MM.1S (cell line): Measurements from ENCODE around the gene PRR35.

Source experiments
- DNase-seq: peaks from one replicate; pipeline ENCODE4 v3.0.0-alpha.2; 2015
- H2AFZ ChIP-seq: fragments of 300-600 bp; sonication (generic); 2 replicates; pipeline ENCODE4 v1.6.0; 2016; ENCODE audit warnings: antibody characterized with exemption, low read length
- H3F3A ChIP-seq: fragments of 300-600 bp; sonication (generic); 2 replicates; pipeline ENCODE4 v1.6.1; 2016; ENCODE audit warnings: mild to moderate bottlenecking, antibody characterized with exemption, low read length, moderate library complexity, mixed read lengths; ENCODE audit not compliant: insufficient read depth
- H3K27ac ChIP-seq: fragments of 300-600 bp; sonication (generic); 2 replicates; pipeline ENCODE4 v1.5.1; 2016; ENCODE audit warnings: mild to moderate bottlenecking, low read length
- H3K27me3 ChIP-seq: fragments of 300-600 bp; sonication (generic); replicated peaks from 2 replicates; pipeline ENCODE4 v1.6.0; 2016; ENCODE audit warnings: low read length; ENCODE audit not compliant: insufficient read depth
- H3K36me3 ChIP-seq: fragments of 300-600 bp; sonication (generic); replicated peaks from 2 replicates; pipeline ENCODE4 v1.6.1; 2016; ENCODE audit warnings: mild to moderate bottlenecking, low read length, mixed read lengths; ENCODE audit not compliant: insufficient read depth
- H3K4me1 ChIP-seq: fragments of 300-600 bp; sonication (generic); 2 replicates; pipeline ENCODE4 v1.6.1; 2016; ENCODE audit warnings: low read length, mixed read lengths
- H3K4me2 ChIP-seq: fragments of 300-600 bp; sonication (generic); 2 replicates; pipeline ENCODE4 v1.6.0; 2016; ENCODE audit warnings: low read depth, low read length
- H3K4me3 ChIP-seq: fragments of 300-600 bp; sonication (generic); 2 replicates; pipeline ENCODE4 v1.5.1; 2016; ENCODE audit warnings: low read length, mixed read lengths
- H3K79me2 ChIP-seq: fragments of 300-600 bp; sonication (generic); 2 replicates; pipeline ENCODE4 v1.6.1; 2016; ENCODE audit warnings: mixed run types, low read length, mixed read lengths
- H3K9ac ChIP-seq: fragments of 300-600 bp; sonication (generic); 2 replicates; pipeline ENCODE4 v1.6.1; 2016; ENCODE audit warnings: low read length, mixed read lengths
- H3K9me2 ChIP-seq: fragments of 300-600 bp; sonication (generic); replicated peaks from 2 replicates; pipeline ENCODE4 v1.6.1; 2016; ENCODE audit warnings: mild to moderate bottlenecking, low read length, mixed read lengths; ENCODE audit not compliant: insufficient read depth
- H3K9me3 ChIP-seq: fragments of 300-600 bp; sonication (generic); replicated peaks from 2 replicates; pipeline ENCODE4 v1.6.1; 2016; ENCODE audit warnings: mild to moderate bottlenecking, low read length, mixed read lengths; ENCODE audit not compliant: insufficient read depth
- H4K20me1 ChIP-seq: fragments of 300-600 bp; sonication (generic); 2 replicates; pipeline ENCODE4 v1.6.1; 2016; ENCODE audit warnings: mild to moderate bottlenecking, low read length, moderate library complexity, mixed read lengths; ENCODE audit not compliant: insufficient read depth
- EZH2 ChIP-seq: fragments of 300-600 bp; sonication (generic); optimal IDR thresholded peaks from 2 replicates; pipeline ENCODE3; 2017; ENCODE audit warnings: low read depth, mild to moderate bottlenecking, antibody characterized with exemption, low read length, mixed read lengths
- EZH2phosphoT487 ChIP-seq: fragments of 300-600 bp; sonication (generic); IDR thresholded peaks from 2 replicates; pipeline ENCODE4 v1.6.1; 2018; ENCODE audit warnings: antibody characterized with exemption, low read length
- TF ChIP-seq, protein P1 (sequence below): fragments of 300-600 bp; sonication (generic); IDR thresholded peaks from 2 replicates; pipeline ENCODE4 v1.5.1; 2016; ENCODE audit warnings: antibody characterized with exemption, low read length, mixed read lengths

PRR35 gene

DNA sequence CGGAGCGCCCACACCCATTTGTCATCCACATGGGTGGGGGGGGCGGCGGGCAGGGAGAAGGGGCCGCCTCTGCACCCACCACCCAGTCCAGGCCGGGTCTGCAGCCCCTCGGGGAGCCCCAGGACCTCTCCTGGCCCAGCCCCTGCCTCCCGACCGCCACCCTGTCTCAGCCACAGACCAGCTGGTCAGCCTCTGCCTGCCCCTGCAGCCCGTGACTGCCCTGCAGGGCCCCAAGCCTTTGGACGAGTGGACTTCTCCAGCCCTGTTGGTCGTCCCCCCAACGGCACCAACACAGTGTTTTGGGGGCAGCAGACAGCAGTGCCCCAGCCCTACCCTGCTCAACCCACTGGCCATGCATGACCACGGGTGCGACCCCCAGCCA is 1.2 kb downstream of the PRR35 start:
- Histone ChIP-seq H3K79me2 (no peaks in the 10 kb centered on the region), H3K4me1 (peaks cover 4% of the 10 kb centered on the region), H3F3A (no peaks in the 10 kb centered on the region), H3K4me2 (no peak overlapping the region), H4K20me1 (no peaks in the 10 kb centered on the region), H3K9me3 (no peaks in the 10 kb centered on the region), H2AFZ (no peak overlapping the region), H3K9ac (no peak overlapping the region), H3K4me3 (no peak overlapping the region), H3K27ac (no peak overlapping the region), H3K36me3 (no peaks in the 10 kb centered on the region), H3K27me3 (peaks cover 58% of the 10 kb centered on the region), H3K9me2 (no peaks in the 10 kb centered on the region)
- TF ChIP-seq, protein P1, sequence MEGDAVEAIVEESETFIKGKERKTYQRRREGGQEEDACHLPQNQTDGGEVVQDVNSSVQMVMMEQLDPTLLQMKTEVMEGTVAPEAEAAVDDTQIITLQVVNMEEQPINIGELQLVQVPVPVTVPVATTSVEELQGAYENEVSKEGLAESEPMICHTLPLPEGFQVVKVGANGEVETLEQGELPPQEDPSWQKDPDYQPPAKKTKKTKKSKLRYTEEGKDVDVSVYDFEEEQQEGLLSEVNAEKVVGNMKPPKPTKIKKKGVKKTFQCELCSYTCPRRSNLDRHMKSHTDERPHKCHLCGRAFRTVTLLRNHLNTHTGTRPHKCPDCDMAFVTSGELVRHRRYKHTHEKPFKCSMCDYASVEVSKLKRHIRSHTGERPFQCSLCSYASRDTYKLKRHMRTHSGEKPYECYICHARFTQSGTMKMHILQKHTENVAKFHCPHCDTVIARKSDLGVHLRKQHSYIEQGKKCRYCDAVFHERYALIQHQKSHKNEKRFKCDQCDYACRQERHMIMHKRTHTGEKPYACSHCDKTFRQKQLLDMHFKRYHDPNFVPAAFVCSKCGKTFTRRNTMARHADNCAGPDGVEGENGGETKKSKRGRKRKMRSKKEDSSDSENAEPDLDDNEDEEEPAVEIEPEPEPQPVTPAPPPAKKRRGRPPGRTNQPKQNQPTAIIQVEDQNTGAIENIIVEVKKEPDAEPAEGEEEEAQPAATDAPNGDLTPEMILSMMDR = no peak
- no peak for TF ChIP-seq EZH2phosphoT487
- TF ChIP-seq EZH2 = no peak
- DNase-seq = no peak

DNA sequence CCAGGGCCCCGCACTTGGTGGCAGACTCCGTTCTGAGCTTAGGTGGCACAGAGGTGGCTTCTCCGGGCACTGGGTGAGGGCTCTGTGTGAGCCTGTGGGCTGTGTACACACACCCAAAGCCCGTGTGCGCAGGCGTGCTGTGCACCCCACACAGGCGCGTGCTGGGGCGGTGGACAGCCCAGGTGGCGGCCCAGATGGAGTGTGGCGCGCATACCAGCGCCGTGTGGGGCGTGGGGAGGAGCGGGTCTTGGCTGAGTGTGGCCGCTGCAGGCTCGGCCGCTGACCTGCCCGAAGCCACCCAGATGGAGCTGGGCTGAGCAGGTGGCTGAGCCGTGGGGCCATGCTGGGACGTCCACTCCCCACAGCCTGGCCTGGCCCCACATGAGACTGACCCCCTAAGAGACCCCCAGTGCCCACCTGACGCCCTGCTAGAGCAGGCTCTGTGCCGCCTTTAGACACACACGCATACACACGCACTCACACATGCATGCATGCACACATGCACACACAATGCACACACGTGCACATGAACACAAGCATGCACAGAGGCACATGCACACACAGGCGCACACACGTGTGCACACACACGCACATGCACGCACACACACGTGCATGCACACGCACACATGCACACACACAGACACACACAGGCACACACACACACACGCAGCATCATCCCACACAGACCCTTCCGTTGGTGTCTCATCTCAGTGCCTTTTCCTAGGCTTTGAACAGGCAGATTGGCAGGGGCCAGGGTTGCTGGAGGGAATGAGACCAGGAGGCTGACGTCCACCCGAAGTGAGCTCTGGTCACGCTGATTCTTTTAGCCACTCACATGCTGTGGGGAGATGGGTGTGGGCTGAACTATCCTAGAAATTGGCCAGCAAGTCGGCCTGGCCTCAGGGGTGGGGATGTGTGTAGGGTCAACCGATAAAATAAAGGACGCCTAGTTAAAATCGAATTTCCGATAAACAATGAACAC is 2.1 kb downstream of the PRR35 start:
- Histone ChIP-seq H3K9me3 (no peaks in the 10 kb centered on the region), H3K27ac (no peak overlapping the region), H3K4me2 (no peak overlapping the region), H3K36me3 (no peaks in the 10 kb centered on the region), H3K9ac (no peak overlapping the region), H3K79me2 (peaks cover 2% of the 10 kb centered on the region; the same call in 1 of the 2 replicates), H3K4me1 (peaks cover 9% of the 10 kb centered on the region), H3K4me3 (no peak overlapping the region), H3K9me2 (no peaks in the 10 kb centered on the region), H2AFZ (no peak overlapping the region), H3F3A (peaks cover 5% of the 10 kb centered on the region), H3K27me3 (peaks cover 49% of the 10 kb centered on the region), H4K20me1 (no peaks in the 10 kb centered on the region)
- DNase-seq = no peak
- TF ChIP-seq EZH2phosphoT487 (no peak), EZH2 (no peak)
- TF ChIP-seq, protein P1 = no peak

DNA sequence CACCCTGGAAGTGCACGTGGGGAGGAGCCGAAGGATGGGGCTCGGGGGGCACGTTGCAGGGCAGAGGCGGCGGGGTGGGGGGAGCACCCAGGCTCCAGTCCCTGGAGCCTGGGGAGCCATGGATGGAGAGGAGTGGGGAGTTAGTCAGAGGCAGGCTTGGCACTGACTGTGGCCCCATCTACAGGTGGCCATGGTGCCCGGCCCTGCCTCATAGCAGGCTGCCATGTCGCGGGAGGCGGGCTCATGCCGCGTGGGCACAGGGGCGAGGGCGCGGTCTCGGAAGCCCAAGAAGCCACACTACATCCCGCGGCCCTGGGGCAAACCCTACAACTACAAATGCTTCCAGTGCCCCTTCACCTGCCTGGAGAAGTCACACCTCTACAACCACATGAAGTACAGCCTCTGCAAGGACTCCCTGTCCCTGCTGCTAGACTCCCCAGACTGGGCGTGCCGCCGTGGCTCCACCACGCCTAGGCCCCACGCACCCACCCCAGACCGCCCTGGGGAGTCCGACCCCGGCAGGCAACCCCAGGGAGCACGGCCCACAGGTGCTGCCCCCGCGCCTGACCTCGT is 3.0 kb downstream of the PRR35 start:
- Histone ChIP-seq H3K4me3 (no peak overlapping the region), H3K36me3 (no peaks in the 10 kb centered on the region), H2AFZ (no peak overlapping the region), H3K79me2 (peaks cover 9% of the 10 kb centered on the region; the same call in 1 of the 2 replicates), H3K9me3 (no peaks in the 10 kb centered on the region), H3K4me1 (peaks cover 14% of the 10 kb centered on the region), H3K9me2 (no peaks in the 10 kb centered on the region), H3F3A (peaks cover 6% of the 10 kb centered on the region), H3K9ac (no peak overlapping the region), H3K4me2 (no peak overlapping the region), H3K27ac (no peak overlapping the region), H4K20me1 (no peaks in the 10 kb centered on the region), H3K27me3 (peaks cover 40% of the 10 kb centered on the region)
- no peak for DNase-seq
- TF ChIP-seq EZH2phosphoT487 = no peak
- TF ChIP-seq, protein P1 = no peak
- TF ChIP-seq EZH2 = no peak
